Embryonic facial prominence (tissue), 1 donor: ENCODE data around the gene CCNL2.
"Not testable (repeated sequence)": the region's sequence is repeated elsewhere in the genome, so short reads cannot be mapped to it uniquely, and the experiment has no call there.

Source experiments
- DNase-seq: peaks from one replicate; pipeline ENCODE4 v3.0.0-alpha.2; 2016; ENCODE audit errors: extremely low spot score

Gene CCNL2

GRCh38 chr1:1419813-1420653 lies 20.9 kb upstream of the CCNL2 start:
- no peak for DNase-seq

GRCh38 chr1:1419363-1419812 lies 20.3 kb upstream of the CCNL2 start:
- DNase-seq = no peak

GRCh38 chr1:1418464-1419362 lies 19.6 kb upstream of the CCNL2 start:
- DNase-seq = no peak

- DNase-seq = not testable (repeated sequence)
Observed at GRCh38 chr1:1417825-1418463, 18.8 kb upstream of the CCNL2 start.

- DNase-seq = not testable (repeated sequence)
Observed at GRCh38 chr1:1417396-1417795, 18.3 kb upstream of the CCNL2 start.

- DNase-seq = no peak
Observed at GRCh38 chr1:1415751-1416150, 16.6 kb upstream of the CCNL2 start.

GRCh38 chr1:1412311-1412902 lies 13.3 kb upstream of the CCNL2 start:
- DNase-seq = not testable (repeated sequence)

GRCh38 chr1:1411626-1412025 lies 12.5 kb upstream of the CCNL2 start:
- DNase-seq = no peak

- DNase-seq = not testable (repeated sequence)
Observed at GRCh38 chr1:1410238-1410637, 11.1 kb upstream of the CCNL2 start.

- DNase-seq = no peak
Observed at GRCh38 chr1:1407636-1408318, 8.6 kb upstream of the CCNL2 start.

GRCh38 chr1:1406821-1407635 lies 7.9 kb upstream of the CCNL2 start, which contains the start of gene MRPL20:
Gene MRPL20 (minus strand): TSS chr1:1407293. CDS start chr1:1407217, 76 bp downstream.
- peak; percentile 80 for DNase-seq

GRCh38 chr1:1406101-1406820 lies 7.1 kb upstream of the CCNL2 start:
- DNase-seq = no peak

- DNase-seq = no peak
Observed at GRCh38 chr1:1403653-1404052, 4.5 kb upstream of the CCNL2 start.

- not testable (repeated sequence) for DNase-seq
Observed at GRCh38 chr1:1402901-1403392, 3.8 kb upstream of the CCNL2 start.

GRCh38 chr1:1402072-1402900 lies 3.2 kb upstream of the CCNL2 start:
- DNase-seq = no peak

- DNase-seq = no peak
Observed at GRCh38 chr1:1401457-1402010, 2.4 kb upstream of the CCNL2 start.

- DNase-seq = no peak
Observed at GRCh38 chr1:1400576-1401456, 1.7 kb upstream of the CCNL2 start.
